ENCODE data around the gene SLIT3.

DNA sequence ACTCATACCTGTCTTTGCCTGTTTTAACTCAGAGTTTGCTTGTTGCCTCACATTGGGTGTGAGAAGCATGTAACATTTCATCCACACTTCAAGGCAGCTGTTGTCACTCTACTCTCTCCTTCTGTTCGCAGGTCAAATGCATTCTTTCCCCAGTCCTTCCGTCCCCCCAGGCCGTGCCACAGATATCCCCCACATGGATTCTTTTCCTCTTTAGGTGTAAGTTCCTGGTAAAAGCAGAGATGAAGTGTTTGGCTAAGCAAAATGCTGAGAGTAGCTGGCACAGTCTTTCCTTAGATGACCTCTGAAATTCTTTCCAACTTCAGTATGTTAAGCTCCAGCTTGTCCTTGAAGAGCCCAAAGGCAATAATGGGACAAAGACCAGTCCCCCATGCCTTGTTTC, 328.2 kb downstream of the SLIT3 start:
- no peak for TF ChIP-seq CTCF (IDR thresholded peaks at IDR 0.05; ENCODE audit: insufficient read depth, low read length, poor library complexity, severe bottlenecking)
- TF ChIP-seq EZH2phosphoT487 (conservative IDR thresholded peaks at IDR 0.05; ENCODE audit: low read length): no peak

All from SU-DHL-6 (cell line).